Fibroblast of mammary gland (primary cell): ENCODE measurements around the gene JAK3.
"Not testable (repeated sequence)": the region's sequence is repeated elsewhere in the genome, so short reads cannot be mapped to it uniquely, and the experiment has no call there.

Source experiments
- DNase-seq: peaks from one replicate; pipeline ENCODE4 v3.0.0-alpha.2; 2010; ENCODE audit warnings: low read depth
- H3K4me3 ChIP-seq: 2 replicates; pipeline ENCODE4 v1.5.1; 2011; ENCODE audit warnings: low read depth, mild to moderate bottlenecking, low read length, moderate library complexity; ENCODE audit not compliant: control insufficient read depth
- TF ChIP-seq, protein P1 (sequence below): conservative IDR thresholded peaks from 2 replicates; pipeline ENCODE4 v1.5.1; 2011; ENCODE audit warnings: low read depth, low read length, inconsistent platforms; ENCODE audit not compliant: control insufficient read depth, insufficient read depth

JAK3 gene

DNA sequence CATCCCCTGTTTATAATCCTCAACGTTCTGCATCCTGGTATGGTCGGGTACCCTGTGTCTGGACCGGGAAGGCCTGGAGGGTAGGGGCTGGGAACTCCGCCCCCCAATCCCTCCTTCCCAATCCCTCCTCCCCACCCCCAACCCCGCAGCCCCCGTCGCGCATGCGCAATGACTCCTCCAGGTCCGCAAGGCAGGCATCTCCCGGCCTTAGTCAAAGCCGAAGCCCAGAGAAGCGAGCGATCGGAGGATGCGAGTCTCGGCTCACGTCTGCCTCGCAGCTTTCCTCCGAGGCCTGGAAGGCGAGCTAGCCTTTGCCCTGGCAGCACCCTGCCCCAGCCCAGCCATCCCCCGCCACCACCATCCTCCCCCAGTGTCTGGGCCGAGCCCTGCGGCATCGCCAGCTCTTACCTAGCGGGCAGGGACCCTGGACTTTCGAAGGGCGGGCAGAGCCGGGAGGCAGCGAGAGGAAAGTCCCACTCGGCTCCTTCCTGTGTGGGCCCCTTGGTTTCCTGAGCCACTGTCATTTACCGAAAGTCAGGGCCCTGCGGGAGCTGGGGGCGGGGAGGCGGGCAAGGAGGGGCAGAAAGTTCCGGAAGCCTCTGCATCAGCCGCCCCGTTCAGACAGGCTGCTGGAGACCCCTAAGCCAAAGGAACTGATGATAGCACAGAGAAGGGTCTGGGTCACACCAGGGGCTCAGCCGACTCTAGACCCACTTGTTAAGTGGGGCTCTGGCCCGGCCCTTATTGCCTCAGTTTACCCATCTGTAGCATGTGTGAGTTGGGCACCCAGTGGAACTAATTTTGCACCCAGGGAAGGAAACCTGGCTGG, at the start of gene JAK3:
TSS of gene JAK3 (minus strand) at position 445 of the 829 bp plus-strand sequence. CDS start 3,565 bp downstream, outside the sequence.
- DNase-seq = peak; percentile 51
- peak within 1 kb of the TSS; percentile 13 for H3K4me3 ChIP-seq

DNA sequence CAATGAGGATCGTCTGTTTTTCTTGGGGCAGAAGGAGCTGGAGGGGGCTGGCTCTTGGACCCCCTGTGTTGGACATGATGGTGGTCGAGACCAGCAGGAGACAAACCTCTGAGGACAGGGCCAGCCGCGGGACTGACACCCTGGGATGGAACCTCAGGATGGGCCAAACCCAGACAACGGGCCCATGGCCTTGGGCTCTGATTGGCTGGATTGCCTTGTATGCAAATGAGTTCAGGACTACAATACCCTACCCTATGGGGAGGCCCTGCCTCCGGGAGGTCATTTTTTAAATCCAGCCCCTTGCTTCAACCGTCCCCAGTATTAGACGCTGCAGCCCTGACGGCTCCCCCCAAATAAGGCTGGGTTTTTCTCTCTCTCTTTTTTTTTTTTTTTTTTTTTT, 46.0 kb upstream of the JAK3 start:
- H3K4me3 ChIP-seq = no peak overlapping the region
- TF ChIP-seq, protein P1, sequence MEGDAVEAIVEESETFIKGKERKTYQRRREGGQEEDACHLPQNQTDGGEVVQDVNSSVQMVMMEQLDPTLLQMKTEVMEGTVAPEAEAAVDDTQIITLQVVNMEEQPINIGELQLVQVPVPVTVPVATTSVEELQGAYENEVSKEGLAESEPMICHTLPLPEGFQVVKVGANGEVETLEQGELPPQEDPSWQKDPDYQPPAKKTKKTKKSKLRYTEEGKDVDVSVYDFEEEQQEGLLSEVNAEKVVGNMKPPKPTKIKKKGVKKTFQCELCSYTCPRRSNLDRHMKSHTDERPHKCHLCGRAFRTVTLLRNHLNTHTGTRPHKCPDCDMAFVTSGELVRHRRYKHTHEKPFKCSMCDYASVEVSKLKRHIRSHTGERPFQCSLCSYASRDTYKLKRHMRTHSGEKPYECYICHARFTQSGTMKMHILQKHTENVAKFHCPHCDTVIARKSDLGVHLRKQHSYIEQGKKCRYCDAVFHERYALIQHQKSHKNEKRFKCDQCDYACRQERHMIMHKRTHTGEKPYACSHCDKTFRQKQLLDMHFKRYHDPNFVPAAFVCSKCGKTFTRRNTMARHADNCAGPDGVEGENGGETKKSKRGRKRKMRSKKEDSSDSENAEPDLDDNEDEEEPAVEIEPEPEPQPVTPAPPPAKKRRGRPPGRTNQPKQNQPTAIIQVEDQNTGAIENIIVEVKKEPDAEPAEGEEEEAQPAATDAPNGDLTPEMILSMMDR = no peak
- no peak for DNase-seq

More for the DNA sequence above, at the start of gene JAK3:
- TF ChIP-seq, protein P1 = no peak

DNA sequence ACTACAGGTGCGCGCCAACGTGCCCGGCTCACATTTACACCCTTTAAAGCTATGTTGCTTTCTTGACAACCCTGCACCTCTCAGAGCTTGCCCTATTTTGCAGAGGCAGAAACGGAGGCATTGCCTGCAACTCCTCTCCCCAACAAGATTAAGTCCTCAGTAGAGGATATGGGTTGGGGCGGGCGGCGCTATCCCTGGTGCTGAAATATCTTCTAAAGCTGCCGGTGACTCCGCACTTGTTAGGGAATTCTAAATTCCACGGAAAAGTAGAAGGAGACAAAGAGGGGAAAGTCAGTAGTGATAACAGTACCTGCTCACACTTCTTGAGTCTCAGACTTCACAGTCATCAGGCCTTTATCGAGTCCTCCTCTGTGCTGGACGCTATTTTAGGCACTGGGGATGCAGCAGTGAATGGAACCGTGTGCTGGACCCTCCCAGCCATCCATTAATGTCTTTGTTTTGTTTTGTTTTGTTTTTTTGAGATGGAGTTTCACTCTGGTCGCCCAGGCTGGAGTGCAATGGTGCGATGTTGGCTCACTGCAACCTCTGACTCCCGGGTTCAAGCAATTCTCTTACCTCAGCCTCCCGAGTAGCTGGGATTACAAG, 41.9 kb upstream of the JAK3 start:
- no peak overlapping the region for H3K4me3 ChIP-seq
- peak; percentile 28 for DNase-seq
- TF ChIP-seq, protein P1 = no peak

DNA sequence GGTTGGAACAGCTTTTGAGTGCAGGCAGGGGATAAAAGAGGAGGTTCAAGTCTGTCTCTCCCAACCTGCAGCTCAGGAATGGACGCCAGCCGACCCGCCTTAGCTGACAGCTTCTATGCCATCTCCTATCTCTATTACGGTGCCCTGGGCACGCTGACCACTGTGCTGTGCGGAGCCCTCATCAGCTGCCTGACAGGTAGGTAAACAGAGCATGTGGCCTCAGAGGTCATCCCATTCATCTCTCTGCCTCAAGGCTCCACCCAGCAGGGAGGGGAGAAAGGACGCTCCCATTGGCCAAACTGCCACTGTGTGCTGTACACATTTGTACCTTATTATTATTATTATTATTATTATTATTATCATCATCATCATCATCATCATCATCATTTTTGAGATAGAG, 40.5 kb upstream of the JAK3 start:
- TF ChIP-seq, protein P1 = no peak
- DNase-seq = no peak
- no peak overlapping the region for H3K4me3 ChIP-seq

DNA sequence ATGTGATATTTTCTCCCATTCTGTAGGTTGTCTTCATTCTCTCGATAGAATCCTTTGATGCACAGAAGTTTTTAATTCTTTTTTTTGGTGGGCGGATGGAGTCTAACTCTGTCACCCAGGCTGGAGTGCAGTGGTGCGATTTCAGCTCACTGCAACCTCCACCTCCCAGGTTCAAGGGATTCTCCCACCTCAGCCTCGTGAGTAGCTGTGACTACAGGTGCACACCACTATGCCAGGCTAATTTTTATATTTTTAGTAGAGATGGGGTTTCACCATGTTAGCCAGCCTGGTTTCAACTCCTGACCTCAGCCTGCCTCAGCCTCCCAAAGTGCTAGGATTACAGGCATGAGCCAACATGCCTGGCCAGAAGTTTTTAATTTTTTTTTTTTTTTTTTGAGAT, 39.4 kb upstream of the JAK3 start:
- DNase-seq, H3K4me3 ChIP-seq: not testable (repeated sequence)

DNA sequence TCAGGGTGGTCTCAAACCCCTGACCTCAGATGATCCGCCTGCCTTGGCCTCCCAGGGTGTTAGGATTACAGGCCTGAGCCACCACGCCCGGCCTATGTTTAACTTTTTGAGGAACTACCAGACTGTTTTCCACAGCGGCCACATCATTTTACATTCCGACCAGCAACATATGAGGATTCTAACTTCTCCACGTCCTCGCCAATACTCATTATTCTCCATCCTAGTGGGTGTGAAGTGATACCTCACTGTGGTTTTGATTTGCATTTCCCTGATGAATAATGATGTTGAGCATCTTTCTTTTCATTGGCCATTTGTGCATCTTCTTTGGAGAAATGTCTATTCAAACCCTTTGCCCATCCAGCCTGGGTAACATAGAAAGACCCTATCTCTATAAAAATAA, 38.7 kb upstream of the JAK3 start:
- no peak for DNase-seq
- TF ChIP-seq, protein P1 = no peak
- H3K4me3 ChIP-seq = no peak overlapping the region
